OCI-LY3 (cell line): Measurements from ENCODE around the gene GLO1.

Experiments
- EZH2phosphoT487 ChIP-seq: fragments of 200-600 bp; shearing (Covaris generic); IDR thresholded peaks from 2 replicates; pipeline ENCODE4 v1.6.1; 2018; ENCODE audit warnings: antibody characterized with exemption, mixed run types, low read depth
- TF ChIP-seq, protein P1 (sequence below): fragments of 200-600, 300-600 bp; sonication (generic); IDR thresholded peaks from 2 replicates; pipeline ENCODE4 v1.5.1; 2014; ENCODE audit warnings: antibody characterized with exemption, low read length, low read depth

DNA sequence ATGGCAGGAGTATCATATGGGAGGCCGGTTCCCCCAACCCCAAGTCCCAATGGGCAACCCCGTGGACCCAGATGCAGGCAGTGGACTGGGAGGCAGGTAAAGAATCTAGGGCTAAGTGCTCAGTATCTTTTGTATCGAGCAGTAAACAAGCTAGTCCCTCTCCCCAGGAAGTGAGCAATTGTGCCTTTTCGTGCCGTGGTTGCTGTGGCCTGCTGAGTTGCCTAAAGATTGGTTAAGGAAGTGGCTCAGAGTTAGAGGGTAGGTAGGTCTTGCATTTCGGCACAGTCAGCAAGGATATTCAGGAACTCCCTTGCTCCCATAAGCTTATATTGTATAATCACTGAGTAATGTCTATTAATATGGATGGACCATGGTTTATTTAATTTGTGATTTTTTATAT, 10.9 kb upstream of the GLO1 start:
- TF ChIP-seq, protein P1, sequence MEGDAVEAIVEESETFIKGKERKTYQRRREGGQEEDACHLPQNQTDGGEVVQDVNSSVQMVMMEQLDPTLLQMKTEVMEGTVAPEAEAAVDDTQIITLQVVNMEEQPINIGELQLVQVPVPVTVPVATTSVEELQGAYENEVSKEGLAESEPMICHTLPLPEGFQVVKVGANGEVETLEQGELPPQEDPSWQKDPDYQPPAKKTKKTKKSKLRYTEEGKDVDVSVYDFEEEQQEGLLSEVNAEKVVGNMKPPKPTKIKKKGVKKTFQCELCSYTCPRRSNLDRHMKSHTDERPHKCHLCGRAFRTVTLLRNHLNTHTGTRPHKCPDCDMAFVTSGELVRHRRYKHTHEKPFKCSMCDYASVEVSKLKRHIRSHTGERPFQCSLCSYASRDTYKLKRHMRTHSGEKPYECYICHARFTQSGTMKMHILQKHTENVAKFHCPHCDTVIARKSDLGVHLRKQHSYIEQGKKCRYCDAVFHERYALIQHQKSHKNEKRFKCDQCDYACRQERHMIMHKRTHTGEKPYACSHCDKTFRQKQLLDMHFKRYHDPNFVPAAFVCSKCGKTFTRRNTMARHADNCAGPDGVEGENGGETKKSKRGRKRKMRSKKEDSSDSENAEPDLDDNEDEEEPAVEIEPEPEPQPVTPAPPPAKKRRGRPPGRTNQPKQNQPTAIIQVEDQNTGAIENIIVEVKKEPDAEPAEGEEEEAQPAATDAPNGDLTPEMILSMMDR: no peak
- no peak for TF ChIP-seq EZH2phosphoT487
